ENCODE results near the gene DNAJB8.

The DNAJB8 gene

DNA sequence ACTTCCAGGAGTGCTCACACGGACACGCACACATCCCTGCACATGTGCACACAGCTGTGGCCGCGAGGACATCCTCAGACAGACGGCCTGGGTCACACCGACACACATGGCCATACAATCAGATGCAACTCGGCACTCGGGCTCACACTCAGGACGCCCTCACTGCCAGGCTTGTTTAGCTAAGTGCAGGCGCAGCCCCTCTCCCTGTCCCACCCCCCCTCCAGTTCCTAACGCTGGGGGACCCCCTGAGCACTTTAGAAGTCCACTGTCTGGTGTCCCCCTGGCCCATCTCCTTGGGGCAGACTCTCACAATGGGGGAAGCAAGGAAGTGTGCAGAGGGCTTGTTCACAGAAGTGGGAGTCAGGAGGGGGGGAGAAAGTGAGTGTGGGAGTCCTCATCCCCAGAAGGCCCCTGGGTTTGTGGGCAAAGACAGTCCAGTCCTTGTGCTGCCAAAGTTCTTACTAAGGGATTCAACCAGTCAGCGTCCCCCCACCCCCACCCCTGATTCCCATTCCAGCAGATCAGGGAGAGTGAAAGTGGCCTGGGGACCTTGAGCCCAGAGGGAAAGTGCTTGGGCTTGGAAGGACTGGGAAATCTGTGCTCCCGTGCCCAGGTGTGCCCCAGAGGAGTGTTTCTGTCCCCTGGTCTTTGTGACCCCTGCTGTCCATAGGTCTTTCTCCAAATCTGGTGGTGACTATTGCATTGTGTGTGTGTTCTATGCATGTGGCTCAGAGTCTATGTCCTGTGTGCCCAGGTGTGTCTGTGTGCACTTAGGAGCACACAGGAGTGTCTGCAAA, 27.1 kb upstream of the DNAJB8 start:
- DNase-seq = no peak

DNA sequence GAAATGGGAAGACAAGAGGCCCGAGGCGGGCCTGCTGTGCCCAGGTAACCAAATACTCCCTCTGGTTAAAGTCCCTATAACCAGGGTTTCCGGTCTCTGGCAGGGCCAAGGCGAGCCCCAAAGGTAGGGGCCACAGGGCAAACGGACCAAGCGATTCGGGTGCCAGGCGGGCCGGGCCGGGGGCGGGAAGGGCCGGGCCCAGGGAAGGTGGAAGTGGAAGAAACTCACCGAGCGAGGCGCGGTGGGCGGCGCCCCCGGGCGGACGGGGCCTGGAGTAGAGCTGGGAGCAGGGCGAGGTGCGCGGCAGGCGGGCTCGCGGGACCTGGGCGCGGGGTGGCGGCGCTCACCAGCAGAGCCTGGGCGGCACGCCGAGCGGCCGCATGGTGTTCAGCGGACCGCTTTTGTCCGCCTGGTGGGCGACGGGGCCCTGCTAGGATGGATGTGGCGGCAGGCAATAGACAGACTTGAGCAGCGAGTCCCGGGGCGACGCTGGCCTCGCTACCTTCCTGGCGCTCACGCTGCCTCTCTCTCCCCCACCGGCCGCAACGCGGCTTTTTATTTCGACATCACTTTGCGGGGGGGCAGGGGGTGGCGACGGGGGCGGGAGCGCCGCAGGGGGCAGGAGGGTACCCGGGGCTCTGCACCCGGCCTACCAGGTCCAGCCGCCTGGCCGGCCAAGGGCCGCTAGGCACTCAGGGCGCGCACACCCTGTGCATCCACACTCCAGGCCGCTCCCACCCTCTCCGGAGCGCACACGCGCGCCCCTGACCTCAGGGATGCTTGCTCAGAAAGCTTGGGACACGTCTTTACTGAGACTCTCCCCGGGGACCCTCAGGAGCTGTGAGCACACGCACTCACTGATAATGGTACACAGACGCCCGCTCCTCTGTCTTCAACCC, 26.2 kb upstream of the DNAJB8 start, which contains the start of gene GATA2:
Gene GATA2, minus strand, starts transcription at position 531 of the 899 bp plus-strand sequence. CDS start 6,170 bp downstream, outside the sequence.
- DNase-seq = no peak

DNA sequence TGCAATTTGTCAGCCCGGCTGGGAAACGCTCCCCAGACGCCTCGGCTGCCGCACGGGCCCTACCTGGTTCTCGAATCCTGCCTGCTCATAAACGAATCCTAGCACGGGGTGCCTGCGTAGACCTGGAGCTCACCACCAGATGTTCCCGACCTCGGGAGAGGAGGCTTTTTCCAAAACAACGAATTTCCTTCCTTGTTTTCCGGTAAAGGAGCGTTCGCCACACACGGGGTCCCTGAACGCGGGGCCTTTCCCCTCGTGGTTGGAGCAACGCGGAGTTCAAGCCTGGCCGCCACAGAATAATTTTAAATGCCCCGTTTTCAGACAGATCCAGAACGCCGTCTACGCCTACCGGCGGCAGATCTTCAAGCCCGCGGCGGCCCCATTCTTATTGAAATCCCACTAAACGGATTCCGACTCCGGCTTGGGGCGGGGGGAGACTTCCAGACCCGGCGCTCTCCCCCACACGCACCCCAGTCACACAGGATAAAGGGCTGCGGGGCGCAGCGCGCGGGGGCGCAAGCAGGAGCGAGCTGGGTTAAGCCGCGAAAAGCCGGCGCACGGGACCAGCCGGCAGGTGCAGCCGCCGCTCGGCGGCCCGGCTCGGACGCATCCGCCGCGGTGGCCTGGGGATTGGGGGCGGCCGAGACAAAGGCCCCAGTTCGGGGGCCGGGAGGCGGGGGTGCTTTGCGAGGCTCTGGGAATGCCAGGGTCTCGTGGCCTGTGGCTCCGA, 25.4 kb upstream of the DNAJB8 start:
- no peak for DNase-seq

DNA sequence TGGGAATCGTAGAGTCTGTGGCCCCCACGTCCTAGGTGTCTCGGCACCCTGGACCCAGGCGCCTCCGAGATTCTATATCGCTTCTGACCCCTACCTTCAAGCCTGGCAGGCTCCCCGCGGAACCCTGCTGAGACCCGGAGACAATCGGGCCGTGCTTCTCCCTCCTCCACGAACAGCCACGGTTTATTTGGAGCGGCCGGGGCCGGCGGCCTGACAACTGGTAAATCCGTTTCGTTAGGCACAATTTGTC, 24.9 kb upstream of the DNAJB8 start:
- DNase-seq = no peak

DNA sequence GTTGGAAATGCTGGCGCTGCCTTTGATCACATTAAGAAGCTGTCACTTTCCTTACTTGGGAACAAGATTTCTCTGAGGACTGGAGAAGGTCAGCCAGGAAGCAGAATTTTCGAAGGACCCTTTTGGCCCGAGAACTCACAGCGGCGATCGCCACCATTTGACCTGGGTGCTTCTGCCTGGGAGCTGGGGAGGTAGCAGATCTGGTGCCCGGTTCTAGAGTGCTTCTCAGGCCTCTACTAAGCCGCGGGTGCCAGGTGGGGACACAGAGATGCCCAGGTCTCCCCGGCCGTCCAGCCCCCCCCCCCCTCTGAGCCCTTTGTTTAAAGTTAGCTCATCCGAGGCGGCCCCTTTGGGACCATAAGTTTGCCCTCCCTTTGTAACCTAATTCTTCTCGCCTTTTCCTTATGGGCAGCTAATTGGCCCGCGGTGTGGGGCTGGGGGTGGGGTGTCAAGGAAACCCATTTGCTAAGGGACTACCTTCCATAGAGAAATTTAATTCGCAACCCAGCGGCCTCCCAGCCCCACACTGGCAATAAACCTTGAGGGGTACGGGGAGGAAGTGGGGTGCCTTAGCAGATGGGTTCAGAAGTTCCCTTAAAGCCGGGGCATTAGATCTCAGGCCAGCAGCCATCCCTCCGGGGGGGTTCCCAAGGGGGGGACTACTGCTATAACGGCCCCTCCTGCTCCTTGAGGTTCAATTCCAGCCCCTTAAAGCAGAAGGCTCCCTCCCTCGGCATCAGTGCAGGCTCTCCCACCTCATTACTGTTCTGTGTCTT, 24.4 kb upstream of the DNAJB8 start:
- no peak for DNase-seq

DNA sequence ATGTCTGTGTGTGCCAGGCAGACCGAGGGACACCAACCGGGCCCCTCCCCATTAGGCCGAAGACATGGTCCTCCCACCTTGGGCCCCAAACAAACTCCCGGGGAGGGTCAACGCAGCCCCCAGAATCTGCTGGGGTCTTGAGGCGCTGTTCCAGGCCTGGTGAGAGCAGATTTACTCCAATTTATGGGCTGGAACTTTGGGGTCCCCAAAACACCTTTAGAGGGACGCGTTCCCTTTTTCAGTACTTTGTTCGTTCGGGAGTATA, 23.9 kb upstream of the DNAJB8 start:
- DNase-seq = no peak

DNA sequence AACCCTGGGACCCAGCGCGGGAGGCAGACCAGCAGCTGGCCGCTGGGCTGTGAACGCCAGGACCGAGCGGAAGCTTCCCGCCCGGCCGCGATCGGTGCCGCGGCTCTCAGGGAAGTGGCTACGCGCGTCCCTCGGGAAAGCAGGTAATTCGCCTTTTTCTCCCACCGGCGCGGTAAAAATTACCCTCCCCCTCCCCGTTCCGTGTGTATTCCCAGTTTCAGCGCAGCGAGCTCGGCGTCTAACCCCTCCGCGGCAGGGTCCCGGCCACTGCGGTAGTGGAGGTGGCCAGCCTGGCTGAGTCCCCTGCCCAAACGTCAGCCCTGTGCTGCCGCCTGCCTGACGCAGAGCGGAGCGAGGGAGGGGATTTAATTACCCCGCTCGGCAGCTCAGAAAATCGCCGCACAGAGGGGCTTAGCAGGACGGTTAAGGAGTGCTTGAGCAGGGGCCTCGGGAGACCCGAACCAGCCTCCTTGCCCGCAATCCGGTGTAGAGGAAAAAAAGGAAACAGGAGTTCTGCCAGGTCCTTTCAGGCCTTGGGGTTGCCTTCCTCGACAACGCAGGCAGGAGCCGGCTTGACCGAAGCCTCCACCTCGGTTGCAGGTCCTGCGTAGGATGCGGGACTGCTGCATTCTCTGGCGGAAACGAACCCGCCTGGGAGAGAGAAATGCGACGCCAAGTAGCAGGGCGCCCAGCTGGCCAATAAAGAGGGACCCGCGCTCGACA, 23.4 kb upstream of the DNAJB8 start:
- no peak for DNase-seq

DNA sequence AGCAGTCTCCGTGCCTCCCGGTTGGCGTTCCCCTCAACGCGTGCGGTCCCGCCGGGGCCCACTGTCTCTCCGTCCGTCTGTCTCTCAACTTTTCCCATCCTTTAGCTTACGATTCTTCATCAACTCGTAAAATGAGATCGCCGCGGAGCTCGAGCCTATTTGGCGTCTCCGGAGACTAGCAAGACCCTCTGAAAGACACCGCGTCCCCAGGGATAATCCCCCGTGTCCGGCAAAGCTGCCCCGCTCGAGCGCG, 22.9 kb upstream of the DNAJB8 start:
- DNase-seq = no peak

DNA sequence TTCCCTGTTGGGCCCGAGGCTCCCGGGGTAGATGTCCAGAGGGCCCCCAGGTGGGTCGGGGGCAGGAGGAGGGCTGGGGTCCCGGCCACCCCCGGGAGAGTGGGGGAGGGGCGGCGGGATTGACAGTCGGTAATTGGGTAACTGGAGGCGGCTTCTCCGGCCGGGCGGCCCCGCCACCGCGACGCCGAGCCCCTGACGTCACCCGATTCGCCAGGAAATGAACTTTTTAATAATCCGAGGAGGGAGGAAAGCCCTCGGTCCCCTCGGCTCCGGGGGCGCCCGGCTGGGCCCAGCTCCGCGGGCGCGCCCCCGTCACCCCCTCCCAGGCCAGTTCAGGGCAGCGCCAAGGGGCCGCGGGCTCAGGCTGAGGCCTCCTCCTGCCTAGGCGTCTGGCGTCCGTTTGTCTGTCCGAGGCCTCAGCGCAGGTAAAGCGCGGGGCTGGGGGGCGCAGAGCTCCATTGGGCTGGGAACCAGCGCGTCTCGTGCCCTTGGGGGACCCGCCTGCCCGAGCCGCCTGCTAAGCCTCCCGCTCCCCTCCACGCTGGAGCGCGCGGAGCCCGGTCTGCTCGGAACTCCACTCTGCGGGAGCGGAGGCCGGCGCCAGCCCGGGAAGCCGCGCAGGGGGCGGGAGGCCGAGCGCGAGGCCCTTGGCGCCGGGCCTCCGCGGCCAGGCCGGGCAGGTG, 22.4 kb upstream of the DNAJB8 start:
- DNase-seq = no peak

DNA sequence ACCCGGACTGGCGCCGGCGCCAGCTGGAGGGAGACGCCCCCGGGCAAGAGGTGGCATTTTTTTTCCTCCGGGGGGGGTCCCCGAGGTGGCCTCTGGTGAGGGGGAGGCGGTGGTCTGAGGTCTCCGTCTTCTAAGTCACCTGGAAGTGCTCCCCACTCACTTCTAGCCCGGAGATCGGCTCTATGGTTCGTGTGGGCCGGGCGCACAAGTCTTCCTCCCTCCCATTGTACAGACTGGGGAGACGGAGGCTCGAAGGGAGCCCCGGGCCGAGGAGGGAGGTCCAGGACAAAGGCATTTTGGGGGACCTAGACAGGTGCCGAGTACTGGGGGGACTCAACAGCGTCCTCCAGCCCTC, 21.9 kb upstream of the DNAJB8 start:
- DNase-seq = no peak

DNA sequence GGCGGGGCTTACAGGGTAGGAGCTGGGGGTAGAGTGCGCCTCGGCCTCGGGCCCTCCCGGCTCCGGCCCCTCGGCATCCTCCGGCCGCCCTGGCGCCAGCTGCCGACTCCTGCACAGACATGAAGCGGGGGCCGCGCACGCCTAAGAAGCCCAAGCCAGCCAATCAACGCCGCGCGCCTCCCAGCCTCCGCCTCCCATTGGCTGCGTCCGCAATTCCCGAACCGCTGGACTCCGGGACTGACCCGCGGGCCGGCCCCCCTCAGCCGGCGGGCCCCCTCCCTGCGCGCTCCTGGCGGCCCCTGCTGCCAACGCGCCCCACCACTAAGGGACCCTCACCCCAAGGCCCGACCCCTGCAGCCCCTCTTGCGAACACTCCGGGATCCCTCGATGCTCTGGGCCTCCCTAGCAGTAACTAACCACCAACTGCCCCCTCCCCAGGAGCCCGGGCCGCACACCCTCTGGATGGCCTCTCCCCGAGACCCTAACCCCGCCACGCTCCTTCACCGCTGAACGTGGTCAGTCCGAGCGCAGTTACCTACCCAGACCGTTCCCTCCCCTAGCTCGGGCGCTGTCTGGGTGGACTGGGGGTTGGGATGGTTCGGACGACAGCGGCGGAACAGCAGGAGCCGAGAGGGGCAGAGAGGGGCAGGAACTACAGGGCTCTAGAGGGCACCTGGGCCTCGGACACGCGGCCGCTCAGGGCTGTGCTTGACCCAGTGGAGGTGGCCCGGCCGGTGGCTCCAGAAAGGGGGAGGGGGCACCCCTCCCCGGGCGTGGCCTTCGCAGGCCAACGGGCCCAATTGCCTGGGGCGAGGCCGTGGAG, 21.3 kb upstream of the DNAJB8 start:
- no peak for DNase-seq

DNA sequence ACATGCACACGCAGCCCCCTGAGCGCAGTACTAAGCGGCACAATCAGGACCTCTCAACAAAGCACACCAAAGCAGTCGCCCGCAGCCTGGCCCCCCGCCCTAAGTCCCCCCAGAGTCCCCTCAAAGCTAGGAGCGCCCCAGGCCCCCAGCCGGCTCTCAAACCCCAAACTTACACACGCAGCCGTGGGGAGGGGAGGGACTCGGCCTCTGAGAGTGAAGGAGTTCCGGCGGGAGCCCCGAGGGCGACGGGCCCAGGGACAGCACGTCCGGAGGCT, 20.8 kb upstream of the DNAJB8 start:
- no peak for DNase-seq

DNA sequence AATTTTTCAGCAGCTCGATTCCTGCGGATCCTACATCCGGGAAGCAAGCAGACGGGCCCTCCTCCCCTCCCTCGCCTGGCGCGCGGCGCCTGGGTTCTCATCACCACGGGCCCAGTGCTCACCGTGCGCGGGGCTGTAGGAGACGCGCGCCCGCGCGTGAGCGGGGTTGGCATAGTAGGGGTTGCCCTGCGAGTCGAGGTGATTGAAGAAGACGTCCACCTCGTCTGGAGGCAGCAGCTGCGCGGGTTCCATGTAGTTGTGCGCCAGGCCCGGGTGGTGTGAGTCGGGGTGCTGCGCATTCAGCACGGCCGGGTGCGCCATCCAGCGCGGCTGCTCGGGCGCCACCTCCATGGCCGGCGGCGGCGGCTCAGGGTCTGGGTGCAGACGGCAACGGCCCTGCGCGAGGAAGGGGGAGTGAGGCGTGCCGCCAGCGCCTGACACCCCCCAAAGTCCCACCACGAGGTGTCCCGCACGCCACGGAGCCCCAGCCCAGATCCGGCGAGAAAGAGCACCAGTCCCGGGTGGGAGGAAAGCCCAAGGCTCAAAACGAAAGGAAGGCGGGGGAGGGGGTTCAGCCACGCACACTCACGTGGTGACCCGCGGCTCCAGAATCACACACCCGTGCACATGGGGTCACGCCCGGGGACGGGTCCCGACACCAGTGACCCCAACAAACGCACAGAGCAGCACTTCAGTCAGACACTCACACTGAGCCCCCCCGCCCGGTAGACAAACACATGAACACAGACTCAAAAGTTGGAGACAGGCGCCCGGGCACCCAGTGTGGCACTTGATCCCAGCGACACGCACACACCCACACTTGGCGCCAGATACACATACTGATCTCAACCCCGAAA, 20.2 kb upstream of the DNAJB8 start:
- no peak for DNase-seq

DNA sequence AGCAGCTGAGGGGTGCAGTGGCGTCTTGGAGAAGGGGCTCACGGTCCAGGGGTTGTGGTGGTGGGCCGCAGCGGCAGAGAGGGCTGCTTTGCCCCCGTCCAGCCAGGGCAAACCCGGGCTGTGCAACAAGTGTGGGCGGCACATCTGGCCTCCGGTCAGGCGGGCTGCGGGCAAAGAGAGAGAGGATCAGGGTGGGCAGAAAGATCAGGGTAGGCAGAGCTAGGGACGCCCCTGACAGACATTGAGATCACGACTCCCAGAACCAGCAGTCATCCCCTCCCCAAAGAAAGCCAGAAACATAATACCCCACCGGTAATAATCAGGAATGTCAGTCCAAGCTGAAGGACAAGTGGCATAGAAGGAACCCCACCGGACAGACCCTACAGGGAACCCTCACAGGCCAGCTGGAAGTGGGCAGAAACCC, 19.5 kb upstream of the DNAJB8 start:
- DNase-seq = no peak

DNA sequence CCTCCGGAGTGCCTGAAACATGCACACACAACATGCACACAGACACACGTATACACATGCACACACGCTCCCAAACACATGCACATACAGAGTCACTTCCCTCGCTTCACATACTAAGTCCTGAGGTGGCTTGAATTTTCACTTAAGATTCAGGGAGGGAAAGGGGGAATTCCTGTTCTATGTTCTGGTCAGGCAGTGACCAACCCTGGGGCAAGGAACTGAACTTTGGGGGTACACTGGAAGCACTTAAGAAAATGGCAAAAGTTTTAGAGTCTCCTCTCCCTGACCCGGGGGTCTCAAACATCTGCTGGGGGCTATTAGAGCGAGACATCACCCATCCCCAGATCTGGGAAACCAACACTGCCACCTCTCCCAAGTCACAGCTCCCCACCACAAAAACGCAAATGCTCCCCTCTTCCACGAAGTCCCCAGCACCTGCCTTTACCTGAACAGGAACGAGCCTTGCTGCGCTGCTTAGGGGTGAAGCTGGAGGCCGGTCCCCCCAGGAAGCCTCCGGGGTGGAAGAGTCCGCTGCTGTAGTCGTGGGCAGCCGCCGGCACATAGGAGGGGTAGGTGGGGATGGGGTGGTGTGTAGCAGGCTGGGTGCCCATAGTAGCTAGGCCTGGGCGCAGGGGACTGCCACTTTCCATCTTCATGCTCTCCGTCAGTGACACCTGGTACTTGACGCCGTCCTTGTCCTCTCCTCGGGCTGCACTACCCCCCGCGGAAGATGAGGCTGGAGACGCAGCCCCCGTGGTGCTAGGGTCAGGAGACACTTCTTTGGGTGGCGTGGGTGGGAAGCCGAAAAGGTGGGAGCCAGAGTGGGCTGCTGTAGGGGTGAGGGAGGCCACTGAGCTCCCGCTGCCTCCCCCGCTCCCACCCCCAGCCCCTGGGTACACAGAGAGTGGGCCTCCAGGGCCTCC, 18.9 kb upstream of the DNAJB8 start:
- DNase-seq = no peak

DNA sequence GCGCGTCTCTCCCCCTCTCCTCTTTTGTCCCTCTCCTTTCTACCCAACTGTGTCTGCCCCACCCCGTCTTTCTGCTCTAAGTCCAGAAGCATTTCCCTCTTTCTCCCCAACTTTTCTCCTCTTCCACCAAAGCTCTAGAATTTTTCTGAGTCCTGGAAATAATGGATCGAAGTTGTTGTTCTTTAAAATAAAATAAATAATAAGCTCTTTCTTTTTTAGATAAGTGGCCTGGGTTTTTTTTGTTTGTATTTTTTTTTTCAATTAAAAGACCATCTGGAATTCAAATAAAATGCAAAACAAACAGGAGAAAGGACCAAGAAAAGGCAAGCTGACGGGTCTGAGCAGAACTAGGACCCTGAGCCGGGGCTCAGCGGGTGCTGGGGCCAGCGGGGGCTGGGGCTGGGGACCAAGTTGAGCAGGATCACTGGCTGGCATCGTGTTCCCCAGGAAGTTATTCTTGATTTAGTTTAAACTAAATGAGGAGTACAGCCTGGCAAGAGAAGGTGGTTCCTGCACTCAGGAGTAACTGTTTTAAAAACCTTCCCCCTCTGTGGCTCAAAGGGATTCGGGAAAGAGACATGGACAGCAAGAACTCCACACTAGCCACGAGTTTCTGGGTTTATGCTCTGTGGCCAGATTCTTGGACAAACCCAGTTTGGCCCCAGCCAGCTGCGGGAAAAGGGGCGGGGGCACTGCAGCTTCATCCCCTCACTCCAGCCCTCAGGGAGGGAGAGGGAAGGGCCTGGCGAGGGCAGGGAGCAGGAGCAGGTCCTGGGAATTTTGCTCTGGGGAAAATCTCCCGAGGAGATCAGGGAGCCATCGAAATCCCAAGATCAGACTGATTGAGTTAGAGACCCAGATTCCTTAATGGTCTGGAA, 18.0 kb upstream of the DNAJB8 start:
- DNase-seq = no peak

DNA sequence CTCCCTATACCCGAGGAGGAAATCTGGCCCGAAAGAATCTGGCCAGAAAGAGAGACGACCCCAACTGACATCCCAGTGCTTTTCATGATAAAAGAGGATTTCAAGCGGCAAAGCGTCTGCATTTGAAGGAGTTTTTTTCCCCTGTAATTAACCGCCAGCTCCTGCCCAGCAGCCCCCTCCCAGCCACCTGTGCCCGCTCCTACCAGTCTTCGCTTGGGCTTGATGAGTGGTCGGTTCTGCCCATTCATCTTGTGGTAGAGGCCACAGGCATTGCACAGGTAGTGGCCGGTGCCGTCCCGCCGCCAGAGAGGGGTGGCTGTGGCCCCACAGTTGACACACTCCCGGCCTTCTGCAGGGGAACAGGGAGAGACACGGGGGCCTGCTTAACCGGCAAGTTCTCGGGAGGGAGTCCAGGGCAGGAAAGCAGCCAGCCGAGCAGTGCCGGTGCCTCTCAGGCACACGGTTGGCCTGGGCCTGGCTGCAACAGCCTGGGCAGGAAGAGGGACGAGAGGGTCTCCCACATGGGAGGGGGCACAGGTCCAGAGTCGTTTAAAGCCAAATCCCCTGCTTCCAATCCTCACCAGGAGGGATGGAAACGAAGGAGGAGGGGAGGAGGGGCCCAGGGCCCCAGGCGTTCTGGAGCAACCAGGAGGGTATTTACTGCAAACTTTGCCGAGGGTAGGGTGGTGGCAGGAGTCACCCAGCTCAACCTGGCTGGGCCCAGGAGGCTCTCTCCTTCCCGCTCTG, 17.1 kb upstream of the DNAJB8 start:
- no peak for DNase-seq

Data from effector CD4-positive, alpha-beta T cell (primary cell).